Measurements from ENCODE around the gene SH3RF1. TPM values are rescaled to one million over a fixed set of nuclear protein-coding genes. Genes with fewer than 3 reads are reported as not detected.

The SH3RF1 gene
- total RNA-seq, 4 donors from 2014 or later, result 10.6 to 17.9 (median 13.3) TPM

DNA sequence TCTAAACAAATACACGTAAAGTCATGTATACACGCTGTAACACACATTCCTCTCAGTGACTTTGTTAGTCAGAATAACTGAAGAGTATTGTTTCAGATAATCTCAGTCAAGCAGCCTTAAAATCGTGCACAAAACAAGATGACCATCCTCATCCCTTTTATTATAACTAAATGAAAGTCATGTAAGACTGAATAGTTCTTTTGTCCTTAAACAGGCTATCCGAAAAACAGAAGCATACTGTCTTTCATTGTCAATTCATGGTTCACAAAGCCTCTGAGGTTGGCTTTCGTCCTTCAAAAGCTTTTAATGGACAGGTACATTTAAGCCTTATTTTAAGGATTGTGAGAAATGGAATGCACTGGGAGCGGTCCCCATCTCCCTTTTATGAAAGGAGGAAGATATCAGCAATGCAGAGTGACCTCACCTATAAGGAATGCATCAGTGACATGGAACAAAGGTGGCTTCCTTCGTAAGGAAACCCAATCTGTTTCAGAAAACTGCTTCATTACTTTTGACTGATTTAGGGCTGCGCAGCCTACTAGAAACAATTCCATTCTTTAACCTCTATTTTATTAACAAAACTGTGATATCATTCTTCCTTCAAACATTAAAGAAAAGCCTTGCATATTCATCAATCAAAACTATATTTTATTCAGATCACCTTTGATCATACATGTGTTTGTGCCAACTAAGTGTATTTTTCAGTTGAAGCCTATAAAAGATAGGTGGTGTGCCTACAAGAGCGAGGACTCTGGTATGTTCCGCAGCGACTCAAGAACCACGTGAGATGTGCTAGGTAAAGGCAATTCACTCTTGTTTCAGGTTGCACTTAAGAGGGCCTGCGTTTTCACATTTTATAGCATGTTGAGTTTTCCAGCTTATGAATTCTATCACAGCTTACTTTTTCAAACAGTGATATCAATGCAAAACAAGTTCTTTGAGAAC is 19.2 kb downstream of the SH3RF1 start:
- no peaks in the 10 kb centered on the region for H3K9me3 ChIP-seq
- H3K27ac ChIP-seq, result peak overlapping the region in 3 of 4 donors; percentile 13 to 65 (median 57)
- no peak for TF ChIP-seq POLR2A (IDR thresholded peaks at IDR 0.05)
- TF ChIP-seq EP300 (IDR thresholded peaks at IDR 0.05), result no peak
- TF ChIP-seq, protein P1, sequence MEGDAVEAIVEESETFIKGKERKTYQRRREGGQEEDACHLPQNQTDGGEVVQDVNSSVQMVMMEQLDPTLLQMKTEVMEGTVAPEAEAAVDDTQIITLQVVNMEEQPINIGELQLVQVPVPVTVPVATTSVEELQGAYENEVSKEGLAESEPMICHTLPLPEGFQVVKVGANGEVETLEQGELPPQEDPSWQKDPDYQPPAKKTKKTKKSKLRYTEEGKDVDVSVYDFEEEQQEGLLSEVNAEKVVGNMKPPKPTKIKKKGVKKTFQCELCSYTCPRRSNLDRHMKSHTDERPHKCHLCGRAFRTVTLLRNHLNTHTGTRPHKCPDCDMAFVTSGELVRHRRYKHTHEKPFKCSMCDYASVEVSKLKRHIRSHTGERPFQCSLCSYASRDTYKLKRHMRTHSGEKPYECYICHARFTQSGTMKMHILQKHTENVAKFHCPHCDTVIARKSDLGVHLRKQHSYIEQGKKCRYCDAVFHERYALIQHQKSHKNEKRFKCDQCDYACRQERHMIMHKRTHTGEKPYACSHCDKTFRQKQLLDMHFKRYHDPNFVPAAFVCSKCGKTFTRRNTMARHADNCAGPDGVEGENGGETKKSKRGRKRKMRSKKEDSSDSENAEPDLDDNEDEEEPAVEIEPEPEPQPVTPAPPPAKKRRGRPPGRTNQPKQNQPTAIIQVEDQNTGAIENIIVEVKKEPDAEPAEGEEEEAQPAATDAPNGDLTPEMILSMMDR (IDR thresholded peaks at IDR 0.05), result no peak
- H3K36me3 ChIP-seq, result no peaks in the 10 kb centered on the region
- H3K4me3 ChIP-seq, result no peak overlapping the region
- H3K27me3 ChIP-seq, result no peaks in the 10 kb centered on the region
- no peak for DNase-seq (ENCODE audit: low spot score in 2 of 2)
- 66 to 70% methylated on average over 13 of the region's 13 CpGs for WGBS, 2 donors
- peaks cover 0 to 71% (median 30%) of the 10 kb centered on the region in 4 donors for H3K4me1 ChIP-seq

DNA sequence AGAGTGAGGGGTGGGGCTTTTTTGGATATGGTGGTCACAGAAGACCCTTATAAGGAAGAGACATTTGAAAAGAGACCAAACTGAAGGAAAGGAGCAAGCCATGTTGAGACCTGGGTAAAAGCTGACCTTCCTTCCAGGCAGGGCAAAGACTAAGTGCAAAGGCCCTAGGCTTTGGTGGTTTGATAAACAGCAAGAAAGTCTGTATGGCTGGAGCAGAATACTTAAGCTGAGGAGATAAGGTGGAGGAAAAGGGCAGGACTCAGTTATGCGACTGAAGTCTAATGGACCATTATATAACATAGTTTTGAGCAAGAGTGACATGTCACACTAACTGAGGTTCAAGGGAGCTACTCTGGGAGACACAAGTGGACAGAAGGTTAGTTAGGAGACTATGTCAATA is 20.0 kb downstream of the SH3RF1 start:
- H3K27ac ChIP-seq, result peak overlapping the region in 3 of 4 donors; percentile 13 to 65 (median 57)
- TF ChIP-seq POLR2A (IDR thresholded peaks at IDR 0.05), result no peak
- TF ChIP-seq EP300 (IDR thresholded peaks at IDR 0.05), result no peak
- TF ChIP-seq, protein P1 (IDR thresholded peaks at IDR 0.05), result no peak
- no peaks in the 10 kb centered on the region for H3K27me3 ChIP-seq
- no peak overlapping the region for H3K4me3 ChIP-seq
- peaks cover 0 to 64% (median 30%) of the 10 kb centered on the region in 4 donors for H3K4me1 ChIP-seq
- H3K36me3 ChIP-seq, result no peaks in the 10 kb centered on the region
- no peaks in the 10 kb centered on the region for H3K9me3 ChIP-seq
- DNase-seq (ENCODE audit: low spot score in 2 of 2), result no peak
- WGBS, 2 donors, result 89 to 95% methylated on average over 1 of the region's 1 CpG

DNA sequence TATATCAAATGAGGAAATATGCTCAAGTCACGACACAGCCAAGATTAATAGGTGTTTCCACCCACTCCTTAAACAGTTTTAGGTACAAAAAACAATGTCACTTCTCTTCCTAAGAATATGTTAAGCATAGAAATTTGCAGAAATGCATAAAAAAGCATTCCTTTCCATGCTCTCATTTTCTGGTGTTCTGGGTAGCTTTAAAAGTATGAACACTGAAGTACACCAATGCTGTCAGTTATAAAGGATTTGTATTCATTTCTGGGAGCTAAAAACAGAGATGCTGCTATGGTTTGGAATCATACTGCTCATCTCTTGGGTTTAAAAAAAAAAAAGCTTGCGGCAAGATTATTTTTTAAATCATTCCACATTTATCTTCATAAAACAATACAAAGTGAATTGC is 20.8 kb downstream of the SH3RF1 start:
- H3K4me3 ChIP-seq, result no peak overlapping the region
- H3K27me3 ChIP-seq, result no peaks in the 10 kb centered on the region
- DNase-seq (ENCODE audit: low spot score in 2 of 2), result no peak
- H3K9me3 ChIP-seq, result no peaks in the 10 kb centered on the region
- no peaks in the 10 kb centered on the region for H3K36me3 ChIP-seq
- H3K27ac ChIP-seq, result peak overlapping the region in 1 of 4 donors; percentile 16
- WGBS, 2 donors, result 65 to 69% methylated on average over 2 of the region's 2 CpGs
- no peak for TF ChIP-seq EP300 (IDR thresholded peaks at IDR 0.05)
- no peak for TF ChIP-seq POLR2A (IDR thresholded peaks at IDR 0.05)
- TF ChIP-seq, protein P1 (IDR thresholded peaks at IDR 0.05), result no peak
- H3K4me1 ChIP-seq, result peaks cover 0 to 56% (median 25%) of the 10 kb centered on the region in 4 donors

GRCh38 chr4:169249214-169249973 is 21.4 kb downstream of the SH3RF1 start:
- Histone ChIP-seq H3K36me3 (no peaks in the 10 kb centered on the region), H3K4me3 (no peak overlapping the region), H3K27me3 (no peaks in the 10 kb centered on the region), H3K27ac (peak overlapping the region in 1 of 4 donors; percentile 17), H3K4me1 (peaks cover 0 to 52% (median 19%) of the 10 kb centered on the region in 4 donors), H3K9me3 (no peaks in the 10 kb centered on the region)
- TF ChIP-seq POLR2A (IDR thresholded peaks at IDR 0.05) (no peak), EP300 (IDR thresholded peaks at IDR 0.05) (no peak)
- TF ChIP-seq, protein P1 (IDR thresholded peaks at IDR 0.05), result no peak
- no peak for DNase-seq (ENCODE audit: low spot score in 2 of 2)
- 60 to 63% methylated on average over 6 of the region's 6 CpGs for WGBS, 2 donors
